ENCODE measurements around the gene ZFC3H1. TPM values are rescaled to one million over a fixed set of nuclear protein-coding genes. Genes with fewer than 3 reads are reported as not detected.

Gene ZFC3H1
- total and polyA plus RNA-seq, 8 donors, result 8.6 to 32.6 (median 18.8) TPM

- no peak for DNase-seq
- H3K9me3 ChIP-seq, result no peaks in the 10 kb centered on the region
- no peak overlapping the region for H3K27ac ChIP-seq
- intact Hi-C loops (cut with DNase I), result no loop called here
- H3K36me3 ChIP-seq, result peaks cover 0 to 19% (median 0%) of the 10 kb centered on the region in 3 donors
- no peak for FAIRE-seq
- peaks cover 17 to 32% (median 26%) of the 10 kb centered on the region in 3 donors for H3K4me1 ChIP-seq
- H3K4me3 ChIP-seq, result no peak overlapping the region
- no peaks in the 10 kb centered on the region for H3K27me3 ChIP-seq
- TF ChIP-seq, protein P1, sequence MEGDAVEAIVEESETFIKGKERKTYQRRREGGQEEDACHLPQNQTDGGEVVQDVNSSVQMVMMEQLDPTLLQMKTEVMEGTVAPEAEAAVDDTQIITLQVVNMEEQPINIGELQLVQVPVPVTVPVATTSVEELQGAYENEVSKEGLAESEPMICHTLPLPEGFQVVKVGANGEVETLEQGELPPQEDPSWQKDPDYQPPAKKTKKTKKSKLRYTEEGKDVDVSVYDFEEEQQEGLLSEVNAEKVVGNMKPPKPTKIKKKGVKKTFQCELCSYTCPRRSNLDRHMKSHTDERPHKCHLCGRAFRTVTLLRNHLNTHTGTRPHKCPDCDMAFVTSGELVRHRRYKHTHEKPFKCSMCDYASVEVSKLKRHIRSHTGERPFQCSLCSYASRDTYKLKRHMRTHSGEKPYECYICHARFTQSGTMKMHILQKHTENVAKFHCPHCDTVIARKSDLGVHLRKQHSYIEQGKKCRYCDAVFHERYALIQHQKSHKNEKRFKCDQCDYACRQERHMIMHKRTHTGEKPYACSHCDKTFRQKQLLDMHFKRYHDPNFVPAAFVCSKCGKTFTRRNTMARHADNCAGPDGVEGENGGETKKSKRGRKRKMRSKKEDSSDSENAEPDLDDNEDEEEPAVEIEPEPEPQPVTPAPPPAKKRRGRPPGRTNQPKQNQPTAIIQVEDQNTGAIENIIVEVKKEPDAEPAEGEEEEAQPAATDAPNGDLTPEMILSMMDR (IDR thresholded peaks at IDR 0.05), result no peak
- ATAC-seq, result no peak
- 93 to 97% methylated on average over 1 of the region's 1 CpG for WGBS, 2 donors
These were observed 7.7 kb downstream of the ZFC3H1 start for GRCh38 chr12:71655907-71656306.

DNA sequence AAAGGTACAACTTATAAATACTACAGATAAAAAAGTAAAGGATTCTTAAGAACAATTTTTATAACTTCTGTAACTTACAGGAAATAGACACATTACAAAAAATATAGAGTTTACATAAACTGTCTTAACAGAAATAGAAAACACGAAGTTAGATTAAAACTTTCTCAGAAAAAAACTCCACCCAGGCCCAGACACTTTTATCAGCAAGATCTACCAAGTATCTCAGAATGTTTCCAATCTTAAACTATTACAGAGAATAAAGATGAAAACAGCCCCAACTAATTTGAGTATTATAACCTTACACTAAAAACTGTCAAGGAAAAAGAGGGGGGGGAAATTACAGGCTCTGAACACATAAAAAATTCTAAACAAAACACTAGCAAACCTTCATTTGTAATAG, 8.2 kb downstream of the ZFC3H1 start:
- peaks cover 16 to 28% (median 22%) of the 10 kb centered on the region in 3 donors for H3K4me1 ChIP-seq
- WGBS, 2 donors, result 33 to 44% methylated on average over 1 of the region's 1 CpG
- H3K36me3 ChIP-seq, result peaks cover 0 to 19% (median 0%) of the 10 kb centered on the region in 3 donors
- peak; percentile 59 for FAIRE-seq
- TF ChIP-seq, protein P1 (IDR thresholded peaks at IDR 0.05), result no peak
- no peaks in the 10 kb centered on the region for H3K9me3 ChIP-seq
- no peak for DNase-seq
- ATAC-seq, result no peak
- no peaks in the 10 kb centered on the region for H3K27me3 ChIP-seq
- H3K4me3 ChIP-seq, result no peak overlapping the region
- intact Hi-C loops (cut with DNase I), result no loop called here
- no peak overlapping the region for H3K27ac ChIP-seq

DNA sequence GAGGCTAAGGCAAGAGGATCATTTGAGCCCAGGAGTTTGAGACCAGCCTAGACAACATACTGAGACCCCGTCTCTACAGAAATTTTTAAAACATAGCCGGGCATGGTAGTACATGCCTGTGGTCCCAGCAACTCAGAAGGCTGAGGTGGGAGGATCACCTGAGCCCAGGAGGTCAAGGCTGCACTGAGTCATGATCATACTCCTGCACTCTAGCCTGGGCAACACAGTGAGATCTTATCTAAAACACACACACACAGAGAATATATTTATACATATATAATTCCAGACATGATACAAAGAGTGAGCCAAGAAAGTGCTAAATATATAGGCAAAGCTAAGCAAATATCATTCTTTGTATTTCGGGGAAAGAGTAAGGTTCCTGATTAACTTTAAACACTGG, 9.4 kb downstream of the ZFC3H1 start:
- Histone ChIP-seq H3K4me3 (no peak overlapping the region), H3K27me3 (no peaks in the 10 kb centered on the region), H3K9me3 (no peaks in the 10 kb centered on the region), H3K4me1 (peaks cover 12 to 19% (median 16%) of the 10 kb centered on the region in 3 donors), H3K36me3 (peaks cover 0 to 10% (median 0%) of the 10 kb centered on the region in 3 donors), H3K27ac (no peak overlapping the region)
- whole genome bisulfite sequencing, 2 donors, result 75 to 76% methylated on average over 3 of the region's 3 CpGs
- TF ChIP-seq, protein P1 (IDR thresholded peaks at IDR 0.05), result no peak
- intact Hi-C loops (cut with DNase I), result no loop called here
- ATAC-seq (peak in 1 of 4 donors; percentile 32), DNase-seq (no peak), FAIRE-seq (no peak)

DNA sequence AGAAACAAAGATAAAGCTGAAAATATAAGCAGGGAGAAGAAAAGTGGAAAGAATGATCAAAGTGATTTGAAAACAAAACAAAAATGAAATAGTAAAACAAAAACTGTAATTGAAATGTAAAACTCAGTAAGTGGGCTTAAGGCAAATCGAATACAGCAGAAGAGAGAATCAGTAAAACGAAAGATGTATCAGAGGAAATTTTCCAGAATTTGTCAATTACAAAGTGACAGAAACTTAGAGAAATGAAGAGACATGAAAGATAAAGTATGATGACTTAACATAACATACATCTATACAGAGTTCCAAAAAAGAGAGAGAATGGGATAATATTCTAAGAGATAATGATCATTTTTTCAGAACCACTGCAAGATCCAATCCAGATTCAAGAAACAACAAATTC, 10.5 kb downstream of the ZFC3H1 start:
- intact Hi-C loops (cut with DNase I), result no loop called here

GRCh38 chr12:71652656-71653055, 11.0 kb downstream of the ZFC3H1 start:
- WGBS, 2 donors, result 80 to 97% methylated on average over 1 of the region's 1 CpG
- no peak for ATAC-seq
- TF ChIP-seq, protein P1 (IDR thresholded peaks at IDR 0.05), result no peak
- no peak overlapping the region for H3K27ac ChIP-seq
- peaks cover 13 to 20% (median 16%) of the 10 kb centered on the region in 3 donors for H3K4me1 ChIP-seq
- H3K4me3 ChIP-seq, result no peak overlapping the region
- no peaks in the 10 kb centered on the region for H3K9me3 ChIP-seq
- no peak for DNase-seq
- intact Hi-C loops (cut with DNase I), result no loop called here
- H3K27me3 ChIP-seq, result no peaks in the 10 kb centered on the region
- peaks cover 0 to 8% (median 0%) of the 10 kb centered on the region in 3 donors for H3K36me3 ChIP-seq
- FAIRE-seq, result no peak

More for the DNA sequence above, 10.5 kb downstream of the ZFC3H1 start:
- 98 to 99% methylated on average over 2 of the region's 2 CpGs for WGBS, 2 donors
- H3K4me3 ChIP-seq, result no peak overlapping the region
- no peaks in the 10 kb centered on the region for H3K27me3 ChIP-seq
- no peaks in the 10 kb centered on the region for H3K9me3 ChIP-seq
- peaks cover 12 to 18% (median 16%) of the 10 kb centered on the region in 3 donors for H3K4me1 ChIP-seq
- H3K27ac ChIP-seq, result no peak overlapping the region
- DNase-seq (no peak), FAIRE-seq (no peak), ATAC-seq (no peak)
- peaks cover 0 to 8% (median 0%) of the 10 kb centered on the region in 3 donors for H3K36me3 ChIP-seq
- TF ChIP-seq, protein P1 (IDR thresholded peaks at IDR 0.05), result no peak

Data from pancreas (tissue), 10 donors.